Eye (tissue), 1 donor: ENCODE measurements around the gene DCAF10.
A peak's percentile ranks its signal among the peaks of the same experiment; 100 is the strongest.
"Not testable (repeated sequence)": the region's sequence is repeated elsewhere in the genome, so short reads cannot be mapped to it uniquely, and the experiment has no call there.

Source experiments
- DNase-seq: peaks from one replicate; pipeline ENCODE4 v3.0.0-alpha.2; 2015

Gene DCAF10

GRCh38 chr9:37870799-37871176 is 70.2 kb downstream of the DCAF10 start:
- no peak for DNase-seq

- no peak for DNase-seq
Measured at GRCh38 chr9:37873955-37874354, 73.4 kb downstream of the DCAF10 start.

- no peak for DNase-seq
Measured at GRCh38 chr9:37876376-37876775, 75.8 kb downstream of the DCAF10 start.

- no peak for DNase-seq
Measured at GRCh38 chr9:37880916-37881479, 80.4 kb downstream of the DCAF10 start.

GRCh38 chr9:37887977-37888583 is 87.5 kb downstream of the DCAF10 start:
- DNase-seq, result not testable (repeated sequence)

- no peak for DNase-seq
Measured at GRCh38 chr9:37889536-37889935, 88.9 kb downstream of the DCAF10 start.

GRCh38 chr9:37891042-37891441 is 90.4 kb downstream of the DCAF10 start:
- DNase-seq, result not testable (repeated sequence)

GRCh38 chr9:37892063-37892462 is 91.5 kb downstream of the DCAF10 start:
- DNase-seq, result no peak

GRCh38 chr9:37897665-37898064 is 97.1 kb downstream of the DCAF10 start:
- no peak for DNase-seq

GRCh38 chr9:37899041-37899440 is 98.4 kb downstream of the DCAF10 start:
- DNase-seq, result no peak

GRCh38 chr9:37902131-37902530 is 101.5 kb downstream of the DCAF10 start:
- no peak for DNase-seq

GRCh38 chr9:37902796-37903646 is 102.4 kb downstream of the DCAF10 start:
- no peak for DNase-seq

- DNase-seq, result peak; percentile 99
Measured at GRCh38 chr9:37903647-37904444, 103.2 kb downstream of the DCAF10 start, which contains the start of gene SLC25A51. Gene SLC25A51, minus strand, starts transcription at chr9:37904127. Its CDS starts 15,577 bp downstream, at chr9:37888550.

GRCh38 chr9:37904445-37905130 is 104.0 kb downstream of the DCAF10 start:
- DNase-seq, result no peak

GRCh38 chr9:37905131-37905505 is 104.5 kb downstream of the DCAF10 start:
- peak; percentile 42 for DNase-seq

GRCh38 chr9:37905776-37906175 is 105.2 kb downstream of the DCAF10 start:
- no peak for DNase-seq

GRCh38 chr9:37906312-37907239 is 106.0 kb downstream of the DCAF10 start:
- no peak for DNase-seq

GRCh38 chr9:37908283-37908682 is 107.7 kb downstream of the DCAF10 start:
- no peak for DNase-seq

- DNase-seq, result no peak
Measured at GRCh38 chr9:37908698-37909186, 108.1 kb downstream of the DCAF10 start.

GRCh38 chr9:37909326-37909725 is 108.7 kb downstream of the DCAF10 start:
- DNase-seq, result no peak

GRCh38 chr9:37909836-37910235 is 109.2 kb downstream of the DCAF10 start:
- not testable (repeated sequence) for DNase-seq
